Omental fat pad (tissue), 4 donors: ENCODE measurements around the gene ASB13. TPM values are rescaled to one million over a fixed set of nuclear protein-coding genes. Genes with fewer than 3 reads are reported as not detected.

ENCODE experiments used
- ATAC-seq: fragments of 150-250 bp; one replicate; pipeline ENCODE4 v1.9.1; 2016; ENCODE audit warnings: mild to moderate bottlenecking, moderate library complexity; ENCODE audit not compliant: low FRiP score
- DNase-seq: peaks from one replicate; pipeline ENCODE4 v3.0.0-alpha.2; 2019; ENCODE audit warnings: low spot score
- CTCF ChIP-seq, 3 donors: fragments of 450-650 bp; IDR thresholded peaks; one replicate each; pipeline ENCODE4 v1.5.1; 2016 to 2017; ENCODE audit warnings: antibody characterized with exemption in 3 of 3, mild to moderate bottlenecking in 3 of 3, moderate library complexity in 2 of 3
- total RNA-seq, 4 donors: library from RNA; depleted of rRNA; stranded (reverse); fragments of >200 nt; gene quantifications; one replicate each; pipeline ENCODE4 v1.1.0, GENCODE V29; 2016

Gene ASB13
- total RNA-seq, 4 donors from 2014 or later = 15.0 to 46.5 (median 16.9) TPM

- no peak for ATAC-seq
- TF ChIP-seq CTCF (IDR thresholded peaks at IDR 0.05) = no peak
- no peak for DNase-seq
Measured at GRCh38 chr10:5694573-5694972, 28.2 kb upstream of the ASB13 start.

GRCh38 chr10:5692461-5693358, 26.3 kb upstream of the ASB13 start:
- ATAC-seq = peak; percentile 87
- DNase-seq = no peak
- TF ChIP-seq CTCF (IDR thresholded peaks at IDR 0.05) = no peak

- ATAC-seq (no peak), DNase-seq (no peak)
- TF ChIP-seq CTCF (IDR thresholded peaks at IDR 0.05) = no peak
Measured at GRCh38 chr10:5691786-5692185, 25.4 kb upstream of the ASB13 start.

GRCh38 chr10:5688587-5688986, 22.2 kb upstream of the ASB13 start:
- no peak for DNase-seq
- no peak for ATAC-seq

GRCh38 chr10:5685764-5686240, 19.4 kb upstream of the ASB13 start:
- TF ChIP-seq CTCF (IDR thresholded peaks at IDR 0.05) = no peak
- DNase-seq (no peak), ATAC-seq (no peak)

More at GRCh38 chr10:5688587-5688986, 22.2 kb upstream of the ASB13 start:
- TF ChIP-seq CTCF (IDR thresholded peaks at IDR 0.05) = no peak

- peak; percentile 32 for DNase-seq
- ATAC-seq = peak; percentile 58
- no peak for TF ChIP-seq CTCF (IDR thresholded peaks at IDR 0.05)
Measured at GRCh38 chr10:5684971-5685763, 18.8 kb upstream of the ASB13 start.
